Prostate gland (tissue), 2 donors: ENCODE results near the gene RSPRY1.

Source experiments
- CTCF ChIP-seq, 4 experiments: fragments of 200-600 bp in 2 of 4; fragments of 450-650 bp in 2 of 4; sonication (generic) in 2 of 4; IDR thresholded peaks; 1 replicate in 3 of 4; 2 replicates in 1 of 4; pipeline ENCODE4 v1.5.1; 2016 to 2019; ENCODE audit warnings: antibody characterized with exemption in 4 of 4, mild to moderate bottlenecking in 2 of 4, moderate library complexity in 2 of 4
- POLR2A ChIP-seq: fragments of 450-650 bp; IDR thresholded peaks from one replicate; pipeline ENCODE4 v1.6.1; 2016; ENCODE audit warnings: antibody characterized with exemption, mild to moderate bottlenecking
- POLR2AphosphoS5 ChIP-seq: sonication (generic); formaldehyde crosslinking; IDR thresholded peaks from one replicate; pipeline ENCODE4 v1.6.1; 2017; ENCODE audit warnings: antibody characterized with exemption

- TF ChIP-seq POLR2A = no peak
- TF ChIP-seq CTCF (IDR thresholded peaks at IDR 0.05) = no peak
- no peak for TF ChIP-seq POLR2AphosphoS5
Measured at GRCh38 chr16:57223057-57223456, 36.9 kb downstream of the RSPRY1 start.
